ENCODE data around the gene DMXL2. TPM values are rescaled to one million over a fixed set of nuclear protein-coding genes. Genes with fewer than 3 reads are reported as not detected.

The DMXL2 gene
- total and polyA plus RNA-seq, 2 experiments from 2014 or later = 6.1 to 61.1 TPM

- TF ChIP-seq JUNB (IDR thresholded peaks at IDR 0.05; ENCODE audit: unreplicated experiment) = no peak
- TF ChIP-seq POLR2AphosphoS5 (IDR thresholded peaks at IDR 0.05; ENCODE audit: low read depth) = no peak
- TF ChIP-seq, protein P1, sequence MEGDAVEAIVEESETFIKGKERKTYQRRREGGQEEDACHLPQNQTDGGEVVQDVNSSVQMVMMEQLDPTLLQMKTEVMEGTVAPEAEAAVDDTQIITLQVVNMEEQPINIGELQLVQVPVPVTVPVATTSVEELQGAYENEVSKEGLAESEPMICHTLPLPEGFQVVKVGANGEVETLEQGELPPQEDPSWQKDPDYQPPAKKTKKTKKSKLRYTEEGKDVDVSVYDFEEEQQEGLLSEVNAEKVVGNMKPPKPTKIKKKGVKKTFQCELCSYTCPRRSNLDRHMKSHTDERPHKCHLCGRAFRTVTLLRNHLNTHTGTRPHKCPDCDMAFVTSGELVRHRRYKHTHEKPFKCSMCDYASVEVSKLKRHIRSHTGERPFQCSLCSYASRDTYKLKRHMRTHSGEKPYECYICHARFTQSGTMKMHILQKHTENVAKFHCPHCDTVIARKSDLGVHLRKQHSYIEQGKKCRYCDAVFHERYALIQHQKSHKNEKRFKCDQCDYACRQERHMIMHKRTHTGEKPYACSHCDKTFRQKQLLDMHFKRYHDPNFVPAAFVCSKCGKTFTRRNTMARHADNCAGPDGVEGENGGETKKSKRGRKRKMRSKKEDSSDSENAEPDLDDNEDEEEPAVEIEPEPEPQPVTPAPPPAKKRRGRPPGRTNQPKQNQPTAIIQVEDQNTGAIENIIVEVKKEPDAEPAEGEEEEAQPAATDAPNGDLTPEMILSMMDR (conservative IDR thresholded peaks at IDR 0.05; ENCODE audit: low read depth in 2 of 2) = no peak
- TF ChIP-seq ZNF331 (CRISPR knock-in tag; IDR thresholded peaks at IDR 0.05; ENCODE audit: low read depth) = no peak
These were observed 61.3 kb downstream of the DMXL2 start (continued) for GRCh38 chr15:51561271-51561670.

- no peak for DNase-seq (ENCODE audit: low spot score)
- no peak overlapping the region for H3K4me3 ChIP-seq
- Mint-ChIP-seq H3K27me3 (ENCODE audit: insufficient read depth, low read depth, poor library complexity) (peaks cover 3% of the 10 kb centered on the region), H3K36me3 (ENCODE audit: low read depth) (no peaks in the 10 kb centered on the region), H3K27ac (no peak overlapping the region), H3K4me3 (no peak overlapping the region), H3K4me1 (peaks cover 3% of the 10 kb centered on the region; the same call in 2 of the 3 replicates), H3K9me3 (no peaks in the 10 kb centered on the region)
- no peaks in the 10 kb centered on the region for H3K36me3 ChIP-seq (ENCODE audit: insufficient read depth)
- H2AFZ ChIP-seq = no peak overlapping the region
- no peaks in the 10 kb centered on the region for H4K20me1 ChIP-seq (replicated peaks; ENCODE audit: insufficient read depth)
- no peak for ATAC-seq
- no peaks in the 10 kb centered on the region for H3F3A ChIP-seq (replicated peaks; ENCODE audit: low read depth)
- no peak overlapping the region for H3K27ac ChIP-seq (ENCODE audit: low read depth)
- no peaks in the 10 kb centered on the region for H3K4me1 ChIP-seq (ENCODE audit: insufficient read depth)
- no peaks in the 10 kb centered on the region for H3K9me2 ChIP-seq (ENCODE audit: insufficient read depth)
- H3K79me2 ChIP-seq (replicated peaks; ENCODE audit: insufficient read depth) = no peaks in the 10 kb centered on the region
- H3K27me3 ChIP-seq (ENCODE audit: insufficient read depth) = no peaks in the 10 kb centered on the region
- no peak overlapping the region for H3K4me2 ChIP-seq
- TF ChIP-seq EZH2 (IDR thresholded peaks at IDR 0.05; ENCODE audit: low read depth, unreplicated experiment) = no peak
- TF ChIP-seq EZH2phosphoT487 (IDR thresholded peaks at IDR 0.05; ENCODE audit: unreplicated experiment) = no peak
- TF ChIP-seq ETS1 (IDR thresholded peaks at IDR 0.05) = no peak
- no peak for TF ChIP-seq JUNB (IDR thresholded peaks at IDR 0.05; ENCODE audit: unreplicated experiment)
- no peak for TF ChIP-seq ZNF331 (CRISPR knock-in tag; IDR thresholded peaks at IDR 0.05; ENCODE audit: low read depth)
- no peak for TF ChIP-seq NANOG (IDR thresholded peaks at IDR 0.05; ENCODE audit: borderline replicate concordance)
- TF ChIP-seq, protein P2, sequence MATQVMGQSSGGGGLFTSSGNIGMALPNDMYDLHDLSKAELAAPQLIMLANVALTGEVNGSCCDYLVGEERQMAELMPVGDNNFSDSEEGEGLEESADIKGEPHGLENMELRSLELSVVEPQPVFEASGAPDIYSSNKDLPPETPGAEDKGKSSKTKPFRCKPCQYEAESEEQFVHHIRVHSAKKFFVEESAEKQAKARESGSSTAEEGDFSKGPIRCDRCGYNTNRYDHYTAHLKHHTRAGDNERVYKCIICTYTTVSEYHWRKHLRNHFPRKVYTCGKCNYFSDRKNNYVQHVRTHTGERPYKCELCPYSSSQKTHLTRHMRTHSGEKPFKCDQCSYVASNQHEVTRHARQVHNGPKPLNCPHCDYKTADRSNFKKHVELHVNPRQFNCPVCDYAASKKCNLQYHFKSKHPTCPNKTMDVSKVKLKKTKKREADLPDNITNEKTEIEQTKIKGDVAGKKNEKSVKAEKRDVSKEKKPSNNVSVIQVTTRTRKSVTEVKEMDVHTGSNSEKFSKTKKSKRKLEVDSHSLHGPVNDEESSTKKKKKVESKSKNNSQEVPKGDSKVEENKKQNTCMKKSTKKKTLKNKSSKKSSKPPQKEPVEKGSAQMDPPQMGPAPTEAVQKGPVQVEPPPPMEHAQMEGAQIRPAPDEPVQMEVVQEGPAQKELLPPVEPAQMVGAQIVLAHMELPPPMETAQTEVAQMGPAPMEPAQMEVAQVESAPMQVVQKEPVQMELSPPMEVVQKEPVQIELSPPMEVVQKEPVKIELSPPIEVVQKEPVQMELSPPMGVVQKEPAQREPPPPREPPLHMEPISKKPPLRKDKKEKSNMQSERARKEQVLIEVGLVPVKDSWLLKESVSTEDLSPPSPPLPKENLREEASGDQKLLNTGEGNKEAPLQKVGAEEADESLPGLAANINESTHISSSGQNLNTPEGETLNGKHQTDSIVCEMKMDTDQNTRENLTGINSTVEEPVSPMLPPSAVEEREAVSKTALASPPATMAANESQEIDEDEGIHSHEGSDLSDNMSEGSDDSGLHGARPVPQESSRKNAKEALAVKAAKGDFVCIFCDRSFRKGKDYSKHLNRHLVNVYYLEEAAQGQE (IDR thresholded peaks at IDR 0.05; ENCODE audit: unreplicated experiment) = no peak
- TF ChIP-seq ZNF114 (CRISPR knock-in tag; IDR thresholded peaks at IDR 0.05) = no peak
- TF ChIP-seq POLR2AphosphoS5 (IDR thresholded peaks at IDR 0.05; ENCODE audit: low read depth) = no peak
- no peak for TF ChIP-seq CREB1 (CRISPR knock-in tag; IDR thresholded peaks at IDR 0.05; ENCODE audit: low read depth)
- TF ChIP-seq STAT1 (IDR thresholded peaks at IDR 0.05; ENCODE audit: unreplicated experiment) = no peak
- TF ChIP-seq, protein P1 (conservative IDR thresholded peaks at IDR 0.05; ENCODE audit: low read depth in 2 of 2) = no peak
These were observed 63.7 kb downstream of the DMXL2 start for GRCh38 chr15:51558876-51559275.
